Anterior cingulate cortex (tissue), 58 donors: Measurements from ENCODE around the gene C19orf53.
"Not testable (repeated sequence)": the region's sequence is repeated elsewhere in the genome, so short reads cannot be mapped to it uniquely, and the experiment has no call there.

Experiments
- DNase-seq, 58 donors: peaks; one replicate each; lab custom pipeline; 2025; lab: John Stamatoyannopoulos, UW

Gene C19orf53

DNA sequence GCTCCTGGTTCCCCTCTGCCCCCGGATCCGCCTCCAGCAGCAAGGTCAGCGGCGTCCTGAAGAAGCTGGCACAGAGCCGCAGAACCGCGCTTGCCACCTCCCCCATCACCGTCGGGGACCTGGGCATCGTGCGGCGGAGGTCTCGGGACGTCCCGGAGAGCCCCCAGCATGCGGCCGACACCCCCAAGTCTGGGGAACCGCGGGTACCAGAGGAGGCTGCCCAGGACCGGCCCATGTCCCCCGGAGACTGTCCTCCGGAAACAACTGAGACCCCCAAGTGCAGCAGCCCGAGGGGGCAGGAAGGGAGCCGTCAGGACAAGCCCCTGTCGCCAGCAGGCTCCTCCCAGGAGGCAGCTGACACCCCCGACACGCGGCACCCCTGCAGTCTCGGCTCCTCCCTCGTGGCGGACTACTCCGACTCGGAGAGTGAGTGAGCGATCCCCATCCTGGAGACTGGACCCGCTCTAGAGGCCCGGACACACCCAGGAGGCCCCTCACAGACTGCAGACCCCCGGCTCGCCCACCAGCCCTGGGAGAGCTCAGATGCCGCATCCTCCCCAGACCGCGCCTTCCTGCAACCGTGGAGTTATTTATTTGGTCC, 11.5 kb upstream of the C19orf53 start:
- DNase-seq: peak in 1 of 58 donors; percentile 3

- no peak for DNase-seq
Measured at GRCh38 chr19:13763265-13763664, 11.0 kb upstream of the C19orf53 start.

DNA sequence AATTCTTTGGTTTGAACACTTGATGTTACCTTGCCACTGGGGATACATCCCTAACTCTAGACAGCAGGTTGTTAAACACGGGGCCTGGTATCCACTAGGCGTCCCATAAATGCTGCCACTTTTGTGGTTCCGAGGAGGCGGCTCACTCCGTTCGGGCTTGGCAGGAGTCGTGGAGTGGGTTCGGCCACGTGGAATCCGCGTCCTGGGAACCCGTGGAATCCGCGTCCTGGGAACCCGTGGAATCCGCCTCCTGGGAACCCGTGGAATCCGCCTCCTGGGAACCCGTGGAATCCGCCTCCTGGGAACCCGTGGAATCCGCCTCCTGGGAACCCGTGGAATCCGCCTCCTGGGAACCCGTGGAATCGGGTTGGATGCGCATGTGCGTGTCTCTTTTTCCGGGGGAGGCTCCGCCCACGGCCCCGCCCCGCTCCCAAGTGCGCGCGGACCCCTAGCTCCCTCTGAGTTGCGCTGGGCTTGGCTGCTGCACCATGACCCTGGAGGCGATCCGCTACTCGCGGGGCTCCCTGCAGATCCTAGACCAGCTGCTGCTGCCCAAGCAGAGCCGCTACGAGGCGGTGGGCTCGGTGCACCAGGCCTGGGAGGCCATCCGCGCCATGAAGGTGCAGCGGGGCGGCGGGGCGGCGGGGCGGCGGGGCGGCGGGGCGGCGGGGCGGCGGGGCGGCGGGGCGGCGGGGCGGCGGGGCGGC, 10.0 kb upstream of the C19orf53 start, which contains the start of gene MRI1:
Gene MRI1 (plus strand): TSS at position 422 of the 707 bp plus-strand sequence. CDS start 67 bp downstream, at position 489.
- DNase-seq: peak in 56 of 58 donors; percentile 30 to 87 (median 68)

- DNase-seq: peak in 4 of 58 donors; percentile 4 to 29 (median 8)
Measured at GRCh38 chr19:13764821-13765394, 9.3 kb upstream of the C19orf53 start.

DNA sequence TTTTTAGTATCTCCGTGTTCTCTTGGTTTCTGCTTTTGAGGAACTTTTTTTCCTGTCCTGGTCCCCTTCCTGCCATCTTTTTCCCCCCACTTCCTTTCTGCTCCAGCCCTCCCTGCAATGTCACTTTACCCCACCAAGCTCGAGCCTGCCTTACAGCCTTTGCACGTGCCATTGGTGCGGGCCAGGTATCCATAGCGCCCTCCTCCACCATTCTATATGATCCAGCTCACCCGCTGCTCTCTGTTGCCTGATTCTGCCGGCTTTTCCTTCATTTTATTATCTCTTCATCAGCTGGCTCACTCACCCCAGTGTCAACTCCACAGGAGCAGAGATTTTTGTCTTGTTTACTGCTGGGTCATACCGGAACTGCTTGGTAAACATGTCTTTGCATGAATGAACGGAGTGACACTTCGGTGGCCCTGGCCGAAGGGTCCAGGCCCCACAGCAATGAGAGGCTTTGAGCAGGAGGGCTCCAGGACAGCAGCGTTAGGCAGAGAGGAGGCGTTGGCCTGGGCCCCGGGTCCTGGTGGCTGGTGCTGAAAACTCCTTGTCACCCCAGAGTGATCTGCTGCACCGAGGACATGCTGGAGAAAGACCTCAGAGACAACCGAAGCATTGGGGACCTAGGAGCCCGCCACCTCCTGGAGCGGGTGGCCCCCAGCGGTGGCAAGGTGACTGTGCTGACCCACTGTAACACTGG, 8.7 kb upstream of the C19orf53 start:
- no peak for DNase-seq

DNA sequence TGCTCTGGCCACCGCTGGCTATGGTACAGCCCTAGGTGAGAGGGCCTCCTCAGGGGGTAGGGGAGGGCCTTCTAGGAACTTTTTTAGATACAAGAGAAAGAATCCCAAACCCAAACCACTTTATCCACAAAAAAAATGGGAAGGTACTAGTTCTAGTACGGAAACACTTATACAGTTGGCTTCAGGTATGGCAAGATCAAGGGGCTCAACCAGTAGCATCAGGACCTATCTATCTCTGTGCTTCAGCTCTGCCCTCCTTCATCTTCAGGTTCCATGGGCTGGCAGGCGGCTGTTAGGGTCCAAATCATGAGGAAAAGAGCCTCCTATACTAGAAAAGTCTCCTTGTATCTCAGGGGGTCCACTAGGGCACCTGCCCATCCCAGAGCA, 8.2 kb upstream of the C19orf53 start:
- DNase-seq: no peak

DNA sequence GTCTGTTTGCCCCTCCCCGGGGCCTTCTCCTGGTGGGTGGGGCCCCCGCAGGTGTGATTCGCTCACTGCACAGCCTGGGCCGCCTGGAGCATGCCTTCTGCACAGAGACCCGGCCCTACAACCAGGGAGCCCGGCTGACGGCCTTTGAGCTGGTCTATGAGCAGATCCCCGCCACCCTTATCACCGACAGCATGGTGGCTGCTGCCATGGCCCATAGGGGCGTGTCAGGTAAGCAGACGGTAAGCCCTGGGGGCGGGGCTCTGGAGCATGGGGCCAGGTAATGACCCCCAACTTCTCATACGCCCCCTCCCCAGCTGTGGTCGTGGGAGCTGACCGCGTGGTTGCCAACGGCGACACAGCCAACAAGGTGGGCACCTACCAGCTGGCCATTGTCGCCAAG, 5.7 kb upstream of the C19orf53 start:
- DNase-seq: no peak

GRCh38 chr19:13770013-13770635, 4.1 kb upstream of the C19orf53 start:
- DNase-seq: no peak

DNA sequence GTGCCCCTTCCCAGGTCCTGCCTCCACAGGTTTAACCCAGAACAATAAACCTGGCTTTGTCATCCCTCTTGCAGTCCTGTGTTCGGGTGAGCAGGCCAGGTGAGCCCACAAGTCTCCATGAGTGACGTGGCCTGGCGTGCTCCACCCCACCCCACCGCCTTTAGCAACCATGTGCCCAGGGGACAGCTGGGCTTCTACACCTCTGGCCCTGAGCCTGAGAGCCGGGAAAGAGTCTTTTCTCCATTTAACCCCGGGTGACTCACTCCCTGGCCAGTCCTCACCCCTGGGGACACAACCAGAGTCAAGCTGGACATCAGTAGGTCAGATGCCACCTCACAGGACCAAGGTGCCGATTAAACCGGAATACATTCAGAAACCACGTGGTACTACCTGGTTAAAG, 4.1 kb downstream of the C19orf53 start:
- no peak for DNase-seq

- DNase-seq: no peak
Measured at GRCh38 chr19:13778847-13779246, 4.6 kb downstream of the C19orf53 start.

DNA sequence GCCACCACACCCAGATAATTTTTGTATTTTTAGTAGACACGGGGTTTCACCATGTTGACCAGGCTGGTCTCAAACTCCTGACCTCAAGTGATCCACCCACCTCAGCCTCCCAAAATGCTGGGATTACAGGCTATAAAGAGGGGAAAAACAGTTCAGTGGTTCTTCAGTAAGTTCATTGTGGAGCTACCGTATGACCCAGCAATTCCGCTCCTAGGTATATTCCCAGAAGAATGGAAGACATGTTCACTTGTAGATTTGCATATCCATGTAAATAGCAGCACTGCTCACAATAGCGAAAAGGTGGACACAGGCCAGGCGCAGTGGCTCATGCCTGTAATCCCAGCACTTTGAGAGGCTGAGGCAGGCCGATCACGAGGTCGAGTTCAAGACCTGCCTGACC, 5.5 kb downstream of the C19orf53 start:
- DNase-seq: not testable (repeated sequence)

DNA sequence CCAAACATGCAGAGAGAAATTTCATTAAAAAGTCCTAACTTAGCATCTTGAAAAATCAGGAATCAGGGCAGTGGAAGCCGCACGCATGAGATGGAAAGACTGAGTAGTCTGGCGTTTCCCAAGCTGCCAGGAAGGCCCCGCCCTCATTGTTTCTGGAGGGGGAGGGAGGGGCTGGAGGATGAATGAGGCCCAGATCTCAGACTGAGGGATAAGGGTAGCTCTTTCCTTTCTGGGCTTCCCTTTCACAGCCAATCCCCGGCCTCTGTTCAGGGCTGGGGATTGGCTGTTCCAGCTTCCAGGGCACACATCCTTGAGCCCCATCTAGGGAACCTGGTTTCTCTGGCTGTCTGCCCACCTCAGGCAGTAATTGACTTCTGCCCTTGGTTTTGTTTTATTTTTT, 7.3 kb downstream of the C19orf53 start:
- peak in 17 of 58 donors; percentile 4 to 58 (median 15) for DNase-seq

GRCh38 chr19:13782537-13782936, 8.3 kb downstream of the C19orf53 start:
- no peak for DNase-seq

- DNase-seq: no peak
Measured at GRCh38 chr19:13783565-13784500, 9.6 kb downstream of the C19orf53 start.

- peak in 41 of 58 donors; percentile 7 to 66 (median 35) for DNase-seq
Measured at GRCh38 chr19:13784731-13785452, 10.6 kb downstream of the C19orf53 start.

DNA sequence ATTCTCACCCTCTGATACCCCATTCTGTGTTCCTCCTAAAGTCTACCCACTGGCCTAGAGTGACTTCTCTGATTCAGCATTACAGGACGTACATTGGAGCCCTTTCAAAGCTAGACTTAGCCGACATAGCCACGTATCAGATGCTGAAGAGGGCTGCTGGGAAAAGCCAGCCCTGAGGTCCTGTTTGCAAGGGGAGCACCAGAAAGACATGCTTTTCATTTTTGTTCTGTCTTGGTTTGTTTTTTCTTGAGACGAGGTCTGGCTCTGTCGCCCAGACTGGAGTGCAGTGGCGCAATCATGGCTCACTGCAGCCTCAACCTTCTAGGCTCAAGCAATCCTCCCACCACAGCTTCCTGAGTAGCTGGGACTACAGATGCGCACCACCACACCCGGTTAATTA, 14.7 kb downstream of the C19orf53 start:
- DNase-seq: no peak

DNA sequence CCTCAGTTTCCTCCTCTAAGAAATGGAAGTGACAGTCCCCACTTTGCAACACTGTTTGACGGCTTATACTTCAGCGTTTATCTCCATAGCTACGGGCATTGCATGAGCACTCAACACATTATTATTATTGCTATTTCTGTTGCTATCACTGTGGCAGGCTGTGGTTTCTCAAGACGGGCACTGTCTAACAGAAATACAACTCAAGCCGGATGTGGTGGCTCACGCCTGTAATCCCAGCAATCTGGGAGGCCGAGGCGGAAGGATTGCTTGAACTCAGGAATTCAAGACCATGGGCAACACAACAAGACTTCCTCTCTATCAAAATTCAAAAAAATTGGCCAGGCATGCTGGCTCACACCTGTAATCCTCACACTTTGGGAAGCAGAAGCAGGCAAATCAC, 16.1 kb downstream of the C19orf53 start:
- no peak for DNase-seq

GRCh38 chr19:13793317-13793716, 19.1 kb downstream of the C19orf53 start:
- not testable (repeated sequence) for DNase-seq

- DNase-seq: peak in 9 of 58 donors; percentile 5 to 57 (median 20)
Measured at GRCh38 chr19:13794398-13794756, 20.1 kb downstream of the C19orf53 start.
